ENCODE measurements around the gene OXSR1.
"Not testable (repeated sequence)": the region's sequence is repeated elsewhere in the genome, so short reads cannot be mapped to it uniquely, and the experiment has no call there.

The OXSR1 gene

GRCh38 chr3:38155825-38156224 is 9.5 kb upstream of the OXSR1 start:
- TF ChIP-seq ZFX (IDR thresholded peaks at IDR 0.05; ENCODE audit: borderline replicate concordance), result no peak
- no peak for TF ChIP-seq CTCF (IDR thresholded peaks at IDR 0.05)
- no peak overlapping the region for H3K27ac ChIP-seq

GRCh38 chr3:38157117-38157516 is 8.2 kb upstream of the OXSR1 start:
- no peak overlapping the region for H3K27ac ChIP-seq
- TF ChIP-seq CTCF (IDR thresholded peaks at IDR 0.05) (no peak), ZFX (IDR thresholded peaks at IDR 0.05; ENCODE audit: borderline replicate concordance) (no peak)

GRCh38 chr3:38157595-38157994 is 7.7 kb upstream of the OXSR1 start:
- H3K27ac ChIP-seq, result no peak overlapping the region
- TF ChIP-seq ZFX (IDR thresholded peaks at IDR 0.05; ENCODE audit: borderline replicate concordance) (no peak), CTCF (IDR thresholded peaks at IDR 0.05) (no peak)

- H3K27ac ChIP-seq, result no peak overlapping the region
- TF ChIP-seq CTCF (IDR thresholded peaks at IDR 0.05) (no peak), ZFX (IDR thresholded peaks at IDR 0.05; ENCODE audit: borderline replicate concordance) (no peak)
Measured at GRCh38 chr3:38158472-38158871, 6.9 kb upstream of the OXSR1 start.

GRCh38 chr3:38160704-38161103 is 4.6 kb upstream of the OXSR1 start:
- H3K27ac ChIP-seq, result not testable (repeated sequence)

- peak overlapping the region; percentile 93; the same call in 1 of the 2 replicates for H3K27ac ChIP-seq
- TF ChIP-seq CTCF (IDR thresholded peaks at IDR 0.05), result peak; percentile 17
- no peak for TF ChIP-seq ZFX (IDR thresholded peaks at IDR 0.05; ENCODE audit: borderline replicate concordance)
Measured at GRCh38 chr3:38163117-38163840, 2.1 kb upstream of the OXSR1 start.

GRCh38 chr3:38163841-38164642 is 1.3 kb upstream of the OXSR1 start:
- TF ChIP-seq ZFX (IDR thresholded peaks at IDR 0.05; ENCODE audit: borderline replicate concordance), result no peak
- TF ChIP-seq CTCF (IDR thresholded peaks at IDR 0.05), result no peak
- H3K27ac ChIP-seq, result peak overlapping the region; percentile 93

Data from 22Rv1 (cell line).